GM20000 (cell line): ENCODE measurements around the gene CAPN15.

Experiments used
- DNase-seq: peaks from one replicate; pipeline ENCODE4 v3.0.0; 2012; ENCODE audit warnings: low spot score
- CTCF ChIP-seq: IDR thresholded peaks from 2 replicates; pipeline ENCODE4 v1.5.1; 2012; ENCODE audit warnings: mild to moderate bottlenecking, control low read depth; ENCODE audit errors: extremely low read depth, missing control alignments

CAPN15 gene

GRCh38 chr16:559411-560203, 32.1 kb downstream of the CAPN15 start:
- TF ChIP-seq CTCF = no peak
- no peak for DNase-seq

- no peak for DNase-seq
- TF ChIP-seq CTCF = no peak
Observed at GRCh38 chr16:560204-560700, 32.7 kb downstream of the CAPN15 start, which contains the start of gene PRR35. TSS of gene PRR35 (plus strand) at chr16:560394. CDS start at chr16:563295, 2,901 bp downstream.

GRCh38 chr16:560701-561412, 33.3 kb downstream of the CAPN15 start:
- TF ChIP-seq CTCF = no peak
- DNase-seq = no peak

DNA sequence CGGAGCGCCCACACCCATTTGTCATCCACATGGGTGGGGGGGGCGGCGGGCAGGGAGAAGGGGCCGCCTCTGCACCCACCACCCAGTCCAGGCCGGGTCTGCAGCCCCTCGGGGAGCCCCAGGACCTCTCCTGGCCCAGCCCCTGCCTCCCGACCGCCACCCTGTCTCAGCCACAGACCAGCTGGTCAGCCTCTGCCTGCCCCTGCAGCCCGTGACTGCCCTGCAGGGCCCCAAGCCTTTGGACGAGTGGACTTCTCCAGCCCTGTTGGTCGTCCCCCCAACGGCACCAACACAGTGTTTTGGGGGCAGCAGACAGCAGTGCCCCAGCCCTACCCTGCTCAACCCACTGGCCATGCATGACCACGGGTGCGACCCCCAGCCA, 33.9 kb downstream of the CAPN15 start:
- no peak for DNase-seq
- TF ChIP-seq CTCF = no peak

DNA sequence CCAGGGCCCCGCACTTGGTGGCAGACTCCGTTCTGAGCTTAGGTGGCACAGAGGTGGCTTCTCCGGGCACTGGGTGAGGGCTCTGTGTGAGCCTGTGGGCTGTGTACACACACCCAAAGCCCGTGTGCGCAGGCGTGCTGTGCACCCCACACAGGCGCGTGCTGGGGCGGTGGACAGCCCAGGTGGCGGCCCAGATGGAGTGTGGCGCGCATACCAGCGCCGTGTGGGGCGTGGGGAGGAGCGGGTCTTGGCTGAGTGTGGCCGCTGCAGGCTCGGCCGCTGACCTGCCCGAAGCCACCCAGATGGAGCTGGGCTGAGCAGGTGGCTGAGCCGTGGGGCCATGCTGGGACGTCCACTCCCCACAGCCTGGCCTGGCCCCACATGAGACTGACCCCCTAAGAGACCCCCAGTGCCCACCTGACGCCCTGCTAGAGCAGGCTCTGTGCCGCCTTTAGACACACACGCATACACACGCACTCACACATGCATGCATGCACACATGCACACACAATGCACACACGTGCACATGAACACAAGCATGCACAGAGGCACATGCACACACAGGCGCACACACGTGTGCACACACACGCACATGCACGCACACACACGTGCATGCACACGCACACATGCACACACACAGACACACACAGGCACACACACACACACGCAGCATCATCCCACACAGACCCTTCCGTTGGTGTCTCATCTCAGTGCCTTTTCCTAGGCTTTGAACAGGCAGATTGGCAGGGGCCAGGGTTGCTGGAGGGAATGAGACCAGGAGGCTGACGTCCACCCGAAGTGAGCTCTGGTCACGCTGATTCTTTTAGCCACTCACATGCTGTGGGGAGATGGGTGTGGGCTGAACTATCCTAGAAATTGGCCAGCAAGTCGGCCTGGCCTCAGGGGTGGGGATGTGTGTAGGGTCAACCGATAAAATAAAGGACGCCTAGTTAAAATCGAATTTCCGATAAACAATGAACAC, 34.7 kb downstream of the CAPN15 start:
- no peak for TF ChIP-seq CTCF
- no peak for DNase-seq

DNA sequence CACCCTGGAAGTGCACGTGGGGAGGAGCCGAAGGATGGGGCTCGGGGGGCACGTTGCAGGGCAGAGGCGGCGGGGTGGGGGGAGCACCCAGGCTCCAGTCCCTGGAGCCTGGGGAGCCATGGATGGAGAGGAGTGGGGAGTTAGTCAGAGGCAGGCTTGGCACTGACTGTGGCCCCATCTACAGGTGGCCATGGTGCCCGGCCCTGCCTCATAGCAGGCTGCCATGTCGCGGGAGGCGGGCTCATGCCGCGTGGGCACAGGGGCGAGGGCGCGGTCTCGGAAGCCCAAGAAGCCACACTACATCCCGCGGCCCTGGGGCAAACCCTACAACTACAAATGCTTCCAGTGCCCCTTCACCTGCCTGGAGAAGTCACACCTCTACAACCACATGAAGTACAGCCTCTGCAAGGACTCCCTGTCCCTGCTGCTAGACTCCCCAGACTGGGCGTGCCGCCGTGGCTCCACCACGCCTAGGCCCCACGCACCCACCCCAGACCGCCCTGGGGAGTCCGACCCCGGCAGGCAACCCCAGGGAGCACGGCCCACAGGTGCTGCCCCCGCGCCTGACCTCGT, 35.6 kb downstream of the CAPN15 start:
- no peak for DNase-seq
- TF ChIP-seq CTCF = no peak
